GM06990 (cell line): ENCODE data around the gene CHPF2.

Source experiments
- DNase-seq: peaks from one replicate; pipeline ENCODE4 v3.0.0-alpha.2; 2011; ENCODE audit not compliant: insufficient read length; ENCODE audit errors: extremely low read depth
- H3K27me3 ChIP-seq: replicated peaks from 2 replicates; pipeline ENCODE4 v1.6.0; 2011; ENCODE audit warnings: low read length; ENCODE audit not compliant: control insufficient read depth, insufficient read depth
- H3K36me3 ChIP-seq: 2 replicates; pipeline ENCODE4 v1.5.1; 2011; ENCODE audit warnings: low read length; ENCODE audit not compliant: control insufficient read depth, insufficient read depth
- H3K4me3 ChIP-seq: replicated peaks from 2 replicates; pipeline ENCODE4 v1.5.1; 2011; ENCODE audit warnings: low read depth, mild to moderate bottlenecking, control low read depth, low read length
- CTCF ChIP-seq: IDR thresholded peaks from 2 replicates; pipeline ENCODE4 v1.5.1; 2011; ENCODE audit warnings: low read length, control low read depth, mild to moderate bottlenecking, inconsistent platforms; ENCODE audit not compliant: insufficient read depth, poor library complexity, severe bottlenecking

Gene CHPF2

DNA sequence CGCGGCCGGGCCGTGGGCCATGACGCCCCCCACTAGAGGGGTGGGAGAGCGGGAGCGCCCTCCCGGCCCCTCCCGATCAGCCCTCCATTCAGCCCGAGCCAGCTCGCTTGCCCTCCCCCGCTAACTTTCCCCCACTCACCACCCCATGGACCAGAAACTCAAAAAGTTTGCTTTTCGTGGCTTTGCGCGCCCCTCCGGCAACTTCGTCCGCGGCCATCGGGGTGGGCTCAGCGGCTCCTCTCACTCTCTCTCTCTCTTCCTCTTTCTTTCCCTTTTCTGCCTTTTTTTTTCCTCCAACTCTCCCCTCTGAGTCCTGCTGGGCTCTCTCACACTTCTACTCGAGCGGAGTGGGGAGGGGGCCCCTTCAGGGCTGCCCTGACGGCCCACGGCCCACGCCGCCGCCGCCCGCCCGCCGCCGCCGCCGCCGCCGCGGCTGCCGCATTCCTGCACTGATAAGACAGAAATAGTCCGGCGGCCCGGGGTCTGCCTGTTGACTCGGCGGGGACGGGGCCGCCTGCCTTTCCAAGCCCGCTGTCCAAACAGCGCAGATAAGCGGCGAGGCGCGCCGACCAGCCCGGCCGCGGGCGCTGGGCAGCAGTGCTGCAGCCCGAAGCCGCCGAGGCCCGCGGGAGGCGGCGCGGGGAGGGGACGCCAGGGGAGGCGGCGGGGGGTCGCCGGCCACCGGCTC lies 16.2 kb downstream of the CHPF2 start, which contains the start of gene SMARCD3:
Gene SMARCD3 (minus strand): TSS at position 349 of the 688 bp plus-strand sequence. CDS start 132 bp downstream, at position 217.
- peaks cover 7% of the 10 kb centered on the region for H3K27me3 ChIP-seq
- no peak for DNase-seq

DNA sequence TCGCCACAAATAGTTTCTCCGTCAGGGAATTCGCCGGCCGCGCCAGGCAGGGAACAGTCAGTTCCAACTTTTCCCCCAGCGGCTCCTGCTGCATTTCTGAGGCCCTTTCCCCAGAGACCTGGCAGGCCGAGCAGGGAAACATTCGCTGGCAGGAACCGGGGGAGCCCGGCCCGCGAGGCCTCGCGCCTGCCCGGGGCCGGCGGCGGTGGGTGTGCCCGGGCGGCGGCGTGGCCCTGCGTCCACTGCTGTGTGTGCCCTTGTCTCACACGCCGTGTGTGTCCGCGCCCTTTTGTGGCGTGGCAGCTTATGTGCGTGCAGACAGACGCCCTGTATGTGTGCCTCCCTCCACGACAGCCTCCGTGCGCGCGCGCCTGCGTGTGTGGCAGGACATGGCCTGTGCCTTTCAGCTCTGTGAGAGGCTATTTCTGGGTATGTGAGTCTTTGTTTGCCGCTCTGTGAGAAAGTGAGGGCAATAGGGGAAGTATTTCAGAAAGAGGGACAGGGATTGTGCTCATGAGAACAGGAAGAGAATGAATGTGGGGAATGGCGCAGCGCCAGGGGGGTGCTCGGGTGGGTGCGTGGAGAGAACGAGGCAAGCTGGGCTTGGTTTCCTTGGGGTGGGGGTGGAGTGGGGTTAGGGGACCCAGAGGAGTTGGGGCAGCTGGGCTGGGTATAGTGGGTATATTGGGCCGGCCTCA lies 16.9 kb downstream of the CHPF2 start:
- H3K36me3 ChIP-seq = no peaks in the 10 kb centered on the region
- no peak overlapping the region for H3K4me3 ChIP-seq
- peaks cover 7% of the 10 kb centered on the region for H3K27me3 ChIP-seq
- TF ChIP-seq CTCF = no peak
- DNase-seq = no peak

More for the DNA sequence above, 16.2 kb downstream of the CHPF2 start, which contains the start of gene SMARCD3:
- no peaks in the 10 kb centered on the region for H3K36me3 ChIP-seq
- TF ChIP-seq CTCF = no peak
- H3K4me3 ChIP-seq = no peak within 1 kb of the TSS; the same call in 1 of the 2 replicates

- TF ChIP-seq CTCF = no peak
- Histone ChIP-seq H3K4me3 (no peak overlapping the region), H3K27me3 (peaks cover 7% of the 10 kb centered on the region), H3K36me3 (no peaks in the 10 kb centered on the region)
- no peak for DNase-seq
These were observed 17.4 kb downstream of the CHPF2 start for GRCh38 chr7:151249732-151250072.

- TF ChIP-seq CTCF = no peak
- Histone ChIP-seq H3K27me3 (peaks cover 7% of the 10 kb centered on the region), H3K36me3 (no peaks in the 10 kb centered on the region), H3K4me3 (no peak overlapping the region)
- DNase-seq = no peak
These were observed 18.2 kb downstream of the CHPF2 start for GRCh38 chr7:151250181-151251132.

- no peak for DNase-seq
- Histone ChIP-seq H3K27me3 (peaks cover 7% of the 10 kb centered on the region), H3K4me3 (no peak overlapping the region), H3K36me3 (no peaks in the 10 kb centered on the region)
- TF ChIP-seq CTCF = no peak
These were observed 19.0 kb downstream of the CHPF2 start for GRCh38 chr7:151251328-151251688.
